ENCODE measurements around the gene SGCE. TPM values are rescaled to one million over a fixed set of nuclear protein-coding genes. Genes with fewer than 3 reads are reported as not detected.

Gene SGCE
- total and polyA plus RNA-seq, 2 donors (not counting 1 experiment from before 2014, with no cell fraction given) = 8.9 to 13.0 TPM

GRCh38 chr7:94642838-94643653 is 12.9 kb downstream of the SGCE start:
- H3K9me3 Mint-ChIP-seq (ENCODE audit: insufficient read depth) = no peaks in the 10 kb centered on the region
- H3K9me3 ChIP-seq (ENCODE audit: control extremely low read depth in 1 of 3, control insufficient read depth in 2 of 3, insufficient read depth in 1 of 3, low read length in 2 of 3) = no peaks in the 10 kb centered on the region
- peaks cover 39% of the 10 kb centered on the region for H3K27me3 Mint-ChIP-seq
- H3K4me3 Mint-ChIP-seq = no peak overlapping the region
- H4K20me1 ChIP-seq (ENCODE audit: control insufficient read depth, insufficient read depth, low read length, poor library complexity, severe bottlenecking) = no peaks in the 10 kb centered on the region
- no peak overlapping the region for H3K4me2 ChIP-seq (replicated peaks; ENCODE audit: low read depth, low read length, poor library complexity, severe bottlenecking)
- ChIA-PET CTCF (no interaction called here), POLR2A (no interaction called here)
- DNase-seq (no peak), ATAC-seq (ENCODE audit: low read depth) (no peak)
- no peaks in the 10 kb centered on the region for H3K4me1 ChIP-seq (ENCODE audit: control insufficient read depth in 2 of 2, insufficient read depth in 2 of 2, low read length in 2 of 2)
- H3K36me3 ChIP-seq (replicated peaks in 1 of 2; ENCODE audit: control extremely low read depth in 1 of 2, control insufficient read depth in 1 of 2, extremely low read depth in 1 of 2, insufficient read depth in 2 of 2, low read length in 1 of 2) = no peaks in the 10 kb centered on the region
- no peak for TF ChIP-seq EZH2 (IDR thresholded peaks at IDR 0.05; ENCODE audit: borderline replicate concordance, insufficient read depth, low read depth, low read length, poor library complexity, severe bottlenecking)
- no peak for TF ChIP-seq CTCF (IDR thresholded peaks at IDR 0.05)
- H2AFZ ChIP-seq (ENCODE audit: insufficient read depth, low read depth, low read length, poor library complexity, severe bottlenecking) = no peak overlapping the region
- H3K27ac Mint-ChIP-seq = no peak overlapping the region
- H3K27me3 ChIP-seq (replicated peaks in 1 of 4; ENCODE audit: control extremely low read depth in 1 of 4, control insufficient read depth in 3 of 4, insufficient read depth in 4 of 4, low read length in 3 of 4) = peaks cover 0 to 9% (median 2%) of the 10 kb centered on the region in 4 experiments
- H3K4me1 Mint-ChIP-seq = no peaks in the 10 kb centered on the region
- no CpG with 5 or more reads among the region's 2 CpGs for WGBS (ENCODE audit: insufficient coverage)
- peaks cover 13% of the 10 kb centered on the region for H3K79me2 ChIP-seq (ENCODE audit: control insufficient read depth, insufficient read depth, low read length)
- no peak overlapping the region for H3K9ac ChIP-seq (ENCODE audit: low read length)
- H3K4me3 ChIP-seq (ENCODE audit: control extremely low read depth in 1 of 5, extremely low read depth in 1 of 5, insufficient read depth in 1 of 5, low read depth in 2 of 5, low read length in 4 of 5) = no peak overlapping the region
- H3K27ac ChIP-seq (ENCODE audit: low read length in 2 of 2) = no peak overlapping the region
- intact Hi-C loops (cut with micrococcal nuclease) = no loop called here

- H3K9me3 Mint-ChIP-seq (ENCODE audit: insufficient read depth) = no peaks in the 10 kb centered on the region
- H3K27ac Mint-ChIP-seq = no peak overlapping the region
- peaks cover 5% of the 10 kb centered on the region for H3K79me2 ChIP-seq (ENCODE audit: control insufficient read depth, insufficient read depth, low read length)
- CTCF ChIA-PET = no interaction called here
- no CpG with 5 or more reads among the region's 1 CpG for WGBS (ENCODE audit: insufficient coverage)
- intact Hi-C loops (cut with micrococcal nuclease) = no loop called here
- no peak overlapping the region for H3K4me3 ChIP-seq (ENCODE audit: control extremely low read depth in 1 of 5, extremely low read depth in 1 of 5, insufficient read depth in 1 of 5, low read depth in 2 of 5, low read length in 4 of 5)
- no peaks in the 10 kb centered on the region for H4K20me1 ChIP-seq (ENCODE audit: control insufficient read depth, insufficient read depth, low read length, poor library complexity, severe bottlenecking)
- H3K9ac ChIP-seq (ENCODE audit: low read length) = no peak overlapping the region
- H3K9me3 ChIP-seq (ENCODE audit: control extremely low read depth in 1 of 3, control insufficient read depth in 2 of 3, insufficient read depth in 1 of 3, low read length in 2 of 3) = no peaks in the 10 kb centered on the region
- H3K4me1 Mint-ChIP-seq = no peaks in the 10 kb centered on the region
- no peak overlapping the region for H3K27ac ChIP-seq (ENCODE audit: low read length in 2 of 2)
- no peak overlapping the region for H3K4me3 Mint-ChIP-seq
- no peak for ATAC-seq (ENCODE audit: low read depth)
- no peak for TF ChIP-seq CTCF (IDR thresholded peaks at IDR 0.05)
- TF ChIP-seq EZH2 (IDR thresholded peaks at IDR 0.05; ENCODE audit: borderline replicate concordance, insufficient read depth, low read depth, low read length, poor library complexity, severe bottlenecking) = no peak
- POLR2A ChIA-PET = no interaction called here
- H3K4me1 ChIP-seq (ENCODE audit: control insufficient read depth in 2 of 2, insufficient read depth in 2 of 2, low read length in 2 of 2) = no peaks in the 10 kb centered on the region
- peaks cover 0 to 4% (median 0%) of the 10 kb centered on the region in 4 experiments for H3K27me3 ChIP-seq (replicated peaks in 1 of 4; ENCODE audit: control extremely low read depth in 1 of 4, control insufficient read depth in 3 of 4, insufficient read depth in 4 of 4, low read length in 3 of 4)
- H3K36me3 ChIP-seq (replicated peaks in 1 of 2; ENCODE audit: control extremely low read depth in 1 of 2, control insufficient read depth in 1 of 2, extremely low read depth in 1 of 2, insufficient read depth in 2 of 2, low read length in 1 of 2) = no peaks in the 10 kb centered on the region
- no peak for DNase-seq
- no peak overlapping the region for H3K4me2 ChIP-seq (replicated peaks; ENCODE audit: low read depth, low read length, poor library complexity, severe bottlenecking)
- H3K27me3 Mint-ChIP-seq = peaks cover 25% of the 10 kb centered on the region
- H2AFZ ChIP-seq (ENCODE audit: insufficient read depth, low read depth, low read length, poor library complexity, severe bottlenecking) = no peak overlapping the region
These were observed 16.5 kb downstream of the SGCE start for GRCh38 chr7:94639384-94639783.
